Activated T-cell treated with anti-CD3 and anti-CD28 coated beads for 1 hour (primary cell): ENCODE data around the gene NRN1.
"Not testable (repeated sequence)": the region's sequence is repeated elsewhere in the genome, so short reads cannot be mapped to it uniquely, and the experiment has no call there.

Source experiments
- DNase-seq: peaks from one replicate; pipeline ENCODE4 v3.0.0-alpha.2; 2020; ENCODE audit warnings: low read depth

NRN1 gene, protein sequence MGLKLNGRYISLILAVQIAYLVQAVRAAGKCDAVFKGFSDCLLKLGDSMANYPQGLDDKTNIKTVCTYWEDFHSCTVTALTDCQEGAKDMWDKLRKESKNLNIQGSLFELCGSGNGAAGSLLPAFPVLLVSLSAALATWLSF

DNA sequence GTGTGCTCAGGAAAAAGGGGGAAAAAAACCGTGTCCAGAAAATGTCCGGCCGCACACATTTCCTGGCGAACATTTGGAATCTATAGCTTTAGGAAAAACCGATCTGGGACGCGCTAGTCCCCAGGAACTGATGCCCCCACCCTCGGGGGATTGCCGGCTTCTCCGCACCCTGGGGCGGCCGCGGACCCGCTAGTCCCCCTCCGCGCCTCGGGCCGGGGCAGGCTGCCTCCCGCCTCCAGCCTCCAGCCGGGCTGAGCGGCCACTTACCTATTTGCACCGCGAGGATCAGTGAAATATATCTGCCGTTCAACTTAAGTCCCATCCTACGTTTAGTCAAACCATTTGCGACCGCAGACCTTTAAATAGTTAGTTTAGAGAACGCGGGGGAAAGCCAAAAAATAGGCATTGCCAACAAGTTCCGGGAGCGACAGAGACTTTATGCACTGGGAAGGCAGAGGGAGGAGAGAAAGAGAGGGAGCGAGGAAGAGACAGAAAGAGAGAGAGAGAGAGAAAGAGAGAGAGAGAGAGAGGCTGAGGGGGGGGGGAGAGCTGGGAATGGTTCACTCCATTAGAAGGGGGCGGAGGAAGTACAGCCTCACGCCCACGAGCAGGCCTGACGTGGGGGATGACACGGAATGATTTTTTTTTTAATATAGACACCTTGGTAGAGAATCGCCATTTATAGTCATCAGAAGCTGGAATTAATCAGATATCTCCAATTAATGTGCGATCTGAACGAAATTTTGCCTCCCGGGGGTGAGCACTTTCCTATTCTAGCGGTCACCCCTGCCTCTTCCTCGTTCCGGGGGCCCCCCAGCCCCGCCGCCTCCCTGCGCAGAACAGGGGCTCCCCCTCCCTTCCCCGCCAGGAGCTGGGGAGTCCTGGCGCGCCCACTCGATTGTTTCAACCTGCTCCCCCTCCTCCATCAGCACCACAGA lies at the start of gene NRN1:
NRN1 (minus strand) TSS at position 498 of the 938 bp plus-strand sequence; CDS start at position 322, 176 bp downstream.
- no peak for DNase-seq

DNA sequence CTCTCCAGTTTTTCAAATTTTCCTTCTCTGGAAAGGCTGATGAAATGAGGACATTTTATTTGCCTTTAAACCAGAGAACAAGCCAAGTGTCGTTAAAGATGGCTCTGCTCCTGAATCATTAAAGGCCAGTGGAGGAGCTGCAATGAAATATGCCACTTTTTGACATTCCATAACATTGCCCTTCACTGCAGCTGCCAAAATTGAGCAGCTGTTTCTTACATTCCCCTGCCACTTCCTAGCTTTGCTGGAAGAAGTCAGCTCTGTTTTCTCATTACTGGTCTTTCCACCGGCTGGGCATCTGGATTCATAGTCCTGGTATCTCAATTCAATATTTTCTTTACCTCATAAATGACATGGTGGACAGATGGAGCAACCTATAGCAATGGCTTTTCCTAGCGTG lies 45.5 kb upstream of the NRN1 start:
- DNase-seq: no peak

DNA sequence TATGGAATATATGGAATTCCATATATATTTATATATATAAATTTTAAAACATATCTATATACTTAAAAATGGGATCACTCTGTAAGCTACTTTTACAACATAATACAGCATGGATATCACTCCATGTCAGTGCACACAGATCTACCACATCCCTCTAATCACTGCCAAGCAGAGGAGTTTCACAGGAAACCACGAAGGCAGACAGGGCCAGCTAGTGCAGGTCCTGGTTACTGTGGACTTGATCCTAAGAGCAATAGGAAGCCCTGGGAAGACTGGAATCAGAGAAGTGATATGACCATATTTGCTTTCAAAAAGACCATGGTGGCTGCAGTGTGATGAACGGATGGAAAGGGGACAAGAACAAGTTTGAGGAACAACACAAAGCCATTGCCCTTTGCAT lies 40.0 kb upstream of the NRN1 start:
- no peak for DNase-seq

DNA sequence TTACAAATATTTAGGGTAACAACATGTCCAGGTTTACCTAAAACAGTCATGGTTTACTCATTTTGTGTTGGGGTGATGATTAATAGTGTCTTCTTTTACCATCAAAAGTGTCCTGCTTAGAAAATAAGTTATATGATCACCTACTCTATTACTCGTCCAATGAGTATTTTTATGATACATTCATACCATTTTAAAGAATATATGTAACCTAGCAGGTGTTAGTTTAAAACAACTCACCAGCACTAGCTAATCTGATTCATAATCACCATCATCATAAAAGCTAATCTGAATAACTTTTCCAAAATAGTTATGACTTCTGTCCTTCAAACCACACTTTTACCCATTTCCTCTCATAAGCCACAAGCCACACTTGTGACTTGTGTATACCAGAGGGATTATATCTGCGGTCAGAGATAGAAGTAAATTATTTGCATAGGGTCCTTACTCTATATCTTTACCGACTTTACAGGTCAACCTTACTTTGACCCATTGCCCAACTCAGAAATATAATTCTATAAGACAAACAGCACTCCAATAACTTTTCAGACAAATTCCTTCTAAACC lies 33.3 kb upstream of the NRN1 start:
- no peak for DNase-seq

DNA sequence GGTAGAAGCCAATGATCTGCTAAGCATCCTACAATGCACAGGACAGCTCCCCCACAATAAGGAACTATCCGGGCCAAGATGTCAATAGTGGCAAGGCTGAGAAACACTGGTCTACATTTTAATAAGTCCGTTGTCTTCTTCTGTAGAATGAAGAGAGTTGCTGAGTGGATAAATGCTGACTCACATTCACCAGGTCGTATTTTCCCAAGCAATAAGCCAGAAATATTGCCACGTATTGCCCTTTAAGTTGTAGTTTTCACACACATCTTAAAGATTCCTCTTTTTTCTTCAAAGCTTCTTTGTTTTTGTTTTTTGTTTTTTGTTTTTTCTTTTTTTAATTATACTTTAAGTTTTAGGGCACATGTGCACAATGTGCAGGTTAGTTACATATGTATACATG lies 30.5 kb upstream of the NRN1 start:
- no peak for DNase-seq

DNA sequence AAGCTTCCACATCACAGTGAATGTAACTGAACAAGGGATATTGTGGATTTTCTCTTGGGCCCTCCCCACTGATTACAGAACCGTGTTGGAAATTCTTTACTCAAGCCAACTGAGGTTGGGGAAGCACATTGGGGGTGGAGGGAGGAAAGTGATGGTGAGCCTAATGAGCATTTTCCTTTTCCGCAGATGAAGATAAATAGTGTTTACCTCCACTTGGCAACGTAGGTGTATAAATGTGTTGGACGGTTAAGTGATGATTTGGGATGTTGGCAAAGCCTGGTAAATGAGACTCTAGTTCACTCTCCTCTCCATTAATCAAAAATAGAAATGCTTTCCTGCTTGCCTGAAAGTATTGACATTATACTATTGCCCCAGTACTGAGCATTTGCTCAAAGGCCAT lies 27.1 kb upstream of the NRN1 start:
- DNase-seq: no peak

DNA sequence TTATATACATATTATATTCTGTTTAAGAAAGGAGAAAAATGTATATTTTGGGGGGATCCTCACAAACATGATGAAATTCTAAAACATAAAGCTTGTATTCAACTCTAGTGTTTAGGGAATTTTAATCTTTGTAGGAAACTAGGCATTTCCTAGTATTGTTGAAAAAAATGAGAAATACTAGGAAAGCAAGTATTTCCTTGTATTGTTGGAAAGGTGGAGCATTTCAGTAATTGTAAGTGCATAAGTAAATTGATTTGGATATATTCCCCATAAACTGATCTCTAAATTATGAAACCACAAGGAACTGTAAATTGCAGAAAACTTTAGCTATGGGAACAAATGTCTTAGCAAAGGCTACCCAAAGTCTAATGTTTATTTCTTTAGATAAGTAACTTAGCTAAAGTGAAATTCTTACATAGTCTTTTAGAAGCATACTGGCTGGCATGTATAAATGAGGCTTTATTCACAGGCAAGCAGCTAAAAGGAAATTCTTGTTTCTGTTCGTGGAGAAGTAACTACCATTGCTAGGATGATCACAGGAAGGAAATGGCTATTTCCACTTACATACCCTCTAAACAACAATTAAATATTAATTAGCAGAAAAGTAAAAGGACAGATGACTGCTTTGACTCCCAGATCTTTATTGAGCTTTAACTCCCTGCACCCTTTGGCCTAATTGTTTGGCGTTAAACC lies 19.9 kb upstream of the NRN1 start:
- no peak for DNase-seq

DNA sequence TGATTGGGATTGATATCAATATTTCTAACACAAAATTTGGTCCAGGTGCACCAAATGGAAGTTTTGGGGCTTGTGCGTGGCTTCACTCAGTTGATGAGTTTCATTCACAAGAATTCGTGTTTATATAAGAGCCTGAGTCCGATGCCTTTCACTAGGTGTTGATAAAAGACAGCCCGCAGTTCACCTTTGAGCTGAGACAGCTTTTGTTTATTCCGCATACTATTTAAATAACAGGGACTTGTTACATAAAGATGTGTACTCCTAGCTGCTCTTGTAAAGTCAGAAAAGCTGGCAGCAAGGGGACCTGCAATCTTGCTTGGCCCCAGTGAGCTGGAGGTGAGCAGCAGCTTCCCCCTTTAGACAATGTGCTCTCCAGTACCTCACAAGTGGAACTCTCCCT lies 19.0 kb upstream of the NRN1 start:
- no peak for DNase-seq

DNA sequence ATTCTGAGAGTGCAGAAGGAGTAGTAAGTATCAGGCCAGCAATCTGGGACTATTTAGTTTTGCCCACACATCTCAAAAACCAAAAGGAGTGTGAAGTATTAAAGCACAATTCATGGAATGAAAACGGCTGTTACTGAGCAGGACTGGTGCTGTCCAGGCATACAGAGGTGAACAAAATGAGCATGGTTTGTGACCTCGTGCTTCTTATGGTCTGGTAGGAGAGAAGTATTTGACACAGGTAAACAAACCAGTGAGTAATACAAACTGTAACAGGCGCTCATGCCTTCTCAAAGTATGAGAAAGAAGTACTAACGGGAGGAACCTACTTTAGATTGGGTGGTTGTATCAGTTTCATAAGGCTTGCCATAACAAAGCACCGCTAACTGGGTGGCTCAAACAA lies 17.5 kb upstream of the NRN1 start:
- DNase-seq: no peak

DNA sequence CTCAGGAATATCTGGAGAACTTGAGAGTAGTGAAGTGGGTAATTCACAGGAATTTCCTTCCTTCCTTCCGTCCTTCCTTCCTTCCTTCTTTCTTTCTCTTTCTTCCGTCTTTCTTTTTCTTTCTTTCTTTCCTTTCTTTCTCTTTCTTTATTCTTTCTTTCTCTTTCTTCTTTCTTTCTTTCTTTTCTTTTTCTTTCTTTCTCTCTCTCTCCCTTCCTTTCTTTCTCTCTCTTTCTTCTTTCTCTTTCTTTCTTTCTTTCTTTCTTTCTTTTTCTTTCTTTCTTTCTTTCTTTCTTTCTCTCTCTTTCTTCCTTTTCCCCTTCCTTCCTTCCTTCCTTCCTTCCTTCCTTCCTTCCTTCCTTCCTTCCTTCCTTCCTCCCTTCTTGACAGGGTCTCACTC lies 16.1 kb upstream of the NRN1 start:
- DNase-seq: not testable (repeated sequence)

DNA sequence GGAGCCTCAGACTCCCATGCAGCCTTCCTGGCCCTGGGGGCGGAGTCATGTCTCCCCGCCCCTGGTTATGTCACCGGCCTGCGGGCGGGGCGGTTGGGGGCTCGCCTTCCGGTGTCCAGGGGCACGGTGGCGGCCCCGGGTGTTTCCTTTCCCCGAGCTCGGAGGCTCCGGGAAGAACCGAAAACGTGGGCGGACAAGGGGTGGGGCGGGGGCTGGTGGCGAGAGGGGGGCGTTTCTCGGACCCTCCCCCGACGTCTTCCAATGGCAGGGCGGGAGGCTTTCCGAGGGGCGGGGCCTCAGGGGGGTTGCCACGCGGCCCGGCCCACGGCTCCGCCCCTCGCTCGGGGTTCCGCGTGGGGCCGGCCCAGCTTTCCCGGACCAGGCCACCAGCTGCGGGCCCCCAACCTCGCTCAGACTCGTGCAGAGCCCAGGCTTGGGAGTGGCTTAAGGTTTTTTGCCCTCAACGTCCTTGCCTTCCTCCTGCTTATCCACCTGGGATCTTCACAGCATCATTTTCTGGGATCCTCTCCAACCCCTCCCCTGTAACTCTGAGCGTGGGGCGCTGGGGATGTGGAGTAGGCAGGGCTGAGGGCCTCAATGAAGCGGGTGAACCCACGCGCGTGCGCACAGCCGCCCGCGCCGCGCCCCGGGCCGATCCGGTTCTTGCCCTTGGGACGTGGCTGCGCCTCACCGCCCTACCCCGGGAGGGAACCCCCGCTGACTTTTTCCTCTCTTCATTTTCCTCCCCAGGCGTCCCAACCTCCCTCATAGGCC lies 2.1 kb upstream of the NRN1 start:
- no peak for DNase-seq

DNA sequence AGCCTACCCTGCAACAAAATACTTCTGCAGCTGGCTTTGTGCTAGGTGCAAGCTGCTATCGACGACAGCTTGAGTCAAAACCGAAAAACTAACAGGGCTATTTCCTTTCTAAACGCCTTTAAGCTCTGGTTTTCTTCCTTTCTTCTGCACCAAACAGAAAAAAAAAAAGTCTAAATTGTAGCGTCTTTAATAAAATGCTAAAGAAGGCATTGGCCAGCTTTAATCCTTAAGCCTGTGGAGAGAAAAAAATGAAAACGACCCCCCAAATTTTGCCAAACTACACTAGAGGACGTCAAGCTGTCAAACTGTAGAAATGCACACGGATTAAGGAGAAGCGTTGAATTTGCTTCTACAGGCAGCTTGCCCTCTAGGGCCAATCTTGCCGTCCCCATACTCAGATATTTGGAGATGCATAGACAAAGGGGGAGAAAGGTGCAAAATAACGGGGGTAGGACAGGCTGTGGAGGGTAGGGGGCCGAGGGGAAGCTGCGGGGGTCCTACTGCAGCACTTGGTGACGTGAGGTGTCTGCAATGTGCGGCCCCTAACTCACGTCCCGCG lies 1.4 kb upstream of the NRN1 start:
- no peak for DNase-seq

DNA sequence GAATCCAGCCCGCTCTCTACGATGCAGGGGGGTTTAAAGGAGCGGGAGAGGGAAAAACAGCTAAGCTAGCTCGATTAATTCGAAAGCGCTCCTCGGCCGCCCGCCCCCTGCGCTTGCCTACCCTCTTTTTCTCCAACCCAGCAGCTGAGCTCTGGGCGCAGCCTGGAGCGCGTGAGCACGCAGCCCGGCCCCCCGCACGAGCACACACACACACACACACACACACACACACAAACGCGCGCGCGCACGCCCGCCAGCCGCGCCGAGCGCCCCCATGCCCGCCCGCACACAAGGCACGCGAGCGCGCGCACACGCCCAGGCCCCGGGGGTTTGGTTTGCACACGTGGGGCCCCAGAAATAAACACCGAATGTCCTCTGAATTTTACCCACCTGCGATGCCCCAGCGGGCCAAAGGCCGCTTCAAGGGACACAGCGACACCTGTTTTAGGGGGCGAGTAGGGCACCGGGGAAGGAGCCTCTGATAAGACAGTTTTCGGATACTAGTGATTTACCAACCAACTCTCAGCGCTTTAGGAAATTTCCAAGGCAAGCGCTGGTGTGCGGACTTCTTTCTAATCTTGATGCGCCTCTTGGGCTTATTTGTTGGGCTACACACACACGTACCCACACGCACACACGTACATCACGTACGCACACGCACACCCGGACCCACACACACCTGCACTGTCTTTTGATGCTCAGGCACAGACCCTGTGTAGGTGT lies 802 bp upstream of the NRN1 start:
- no peak for DNase-seq

DNA sequence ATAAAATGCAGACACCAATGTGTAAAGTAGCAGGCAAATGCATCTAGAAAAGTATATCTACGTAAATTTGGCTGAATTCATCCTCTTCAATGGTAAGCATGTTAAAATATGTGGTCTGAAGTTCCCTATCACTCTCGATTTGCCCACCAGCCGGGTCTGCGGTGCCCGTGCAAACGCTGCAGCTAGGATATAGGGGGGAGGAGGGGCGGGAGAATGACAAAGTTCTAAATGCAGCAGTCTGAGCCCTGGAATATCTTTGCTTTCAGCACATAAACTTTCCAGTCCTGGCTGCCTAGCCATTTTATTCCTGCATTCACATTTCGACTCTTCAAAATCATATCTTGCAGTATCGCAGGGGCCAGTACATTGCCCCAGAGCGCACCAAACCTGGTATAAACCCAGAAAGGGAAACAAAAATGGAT lies 708 bp downstream of the NRN1 start:
- DNase-seq: no peak

DNA sequence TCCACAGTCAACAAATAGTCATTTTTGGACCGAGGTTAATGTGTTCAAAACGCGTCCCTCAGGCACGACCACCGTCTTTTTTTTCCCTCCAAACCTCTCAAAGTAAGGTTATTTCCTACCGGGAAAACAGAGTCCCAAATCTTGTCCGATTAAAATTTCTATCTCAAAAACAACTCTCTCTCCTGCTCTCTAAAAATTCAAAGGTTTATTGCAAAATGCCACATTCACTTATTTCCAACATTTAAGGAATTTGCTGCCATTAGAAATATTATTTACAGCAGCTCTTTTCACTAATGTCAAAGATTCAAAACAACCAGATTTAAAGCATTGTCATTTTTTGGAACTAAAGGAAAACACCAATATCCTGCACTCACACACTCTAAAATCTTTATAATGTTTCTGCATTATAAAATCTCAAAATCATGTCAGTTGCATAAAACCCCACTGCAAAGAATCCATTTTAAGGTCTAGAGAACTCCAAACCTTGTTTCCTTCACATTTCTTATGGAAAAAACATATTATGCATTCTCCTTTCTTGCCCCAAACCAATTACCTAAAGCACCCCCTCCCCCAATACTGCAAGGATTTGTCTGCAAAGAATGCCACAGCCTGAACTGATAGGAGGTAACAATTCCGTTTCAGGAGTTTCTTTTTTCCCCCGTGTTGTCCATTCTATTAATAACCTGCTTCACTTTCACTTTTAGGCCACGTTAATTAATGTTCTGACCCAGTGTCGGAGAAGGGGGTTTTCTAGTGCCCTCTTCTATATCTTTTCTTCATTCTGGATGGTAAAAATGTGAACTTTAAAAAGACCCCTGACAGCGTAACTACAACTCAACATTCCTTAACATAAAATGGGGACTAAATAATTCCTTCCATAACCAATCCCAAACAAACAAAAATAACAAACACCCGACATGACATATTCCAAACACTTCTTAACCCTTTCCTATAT lies 1.4 kb downstream of the NRN1 start:
- DNase-seq: no peak

DNA sequence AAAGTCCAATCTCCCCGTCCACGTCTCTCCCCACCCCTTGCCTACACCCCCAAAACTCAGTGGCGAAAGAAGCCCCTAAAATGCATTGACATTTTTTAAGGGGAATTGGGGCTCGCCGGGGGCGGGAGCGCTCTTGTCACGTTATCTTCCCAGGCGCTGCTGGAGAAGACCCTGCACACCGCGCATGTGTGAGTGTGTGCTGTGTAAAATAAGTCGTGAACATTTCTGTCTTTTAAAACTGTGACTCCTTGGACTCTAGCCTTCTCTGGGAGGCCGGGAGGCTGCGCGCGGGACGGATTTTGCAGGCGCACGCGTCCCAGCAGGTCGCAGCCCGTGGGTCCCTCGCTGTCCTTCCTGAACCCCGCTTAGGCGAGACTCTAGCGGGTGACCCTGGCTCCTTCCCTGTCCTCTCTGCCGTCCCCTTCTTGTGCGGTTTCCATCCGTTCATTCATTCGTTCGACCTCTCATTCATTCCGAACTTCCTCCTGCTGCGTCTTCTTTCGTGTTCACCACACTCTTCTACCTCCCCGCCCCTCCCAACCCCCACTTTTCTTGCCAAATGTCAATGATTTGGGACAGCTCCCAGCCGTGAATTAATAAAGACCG lies 2.2 kb downstream of the NRN1 start:
- DNase-seq: no peak

DNA sequence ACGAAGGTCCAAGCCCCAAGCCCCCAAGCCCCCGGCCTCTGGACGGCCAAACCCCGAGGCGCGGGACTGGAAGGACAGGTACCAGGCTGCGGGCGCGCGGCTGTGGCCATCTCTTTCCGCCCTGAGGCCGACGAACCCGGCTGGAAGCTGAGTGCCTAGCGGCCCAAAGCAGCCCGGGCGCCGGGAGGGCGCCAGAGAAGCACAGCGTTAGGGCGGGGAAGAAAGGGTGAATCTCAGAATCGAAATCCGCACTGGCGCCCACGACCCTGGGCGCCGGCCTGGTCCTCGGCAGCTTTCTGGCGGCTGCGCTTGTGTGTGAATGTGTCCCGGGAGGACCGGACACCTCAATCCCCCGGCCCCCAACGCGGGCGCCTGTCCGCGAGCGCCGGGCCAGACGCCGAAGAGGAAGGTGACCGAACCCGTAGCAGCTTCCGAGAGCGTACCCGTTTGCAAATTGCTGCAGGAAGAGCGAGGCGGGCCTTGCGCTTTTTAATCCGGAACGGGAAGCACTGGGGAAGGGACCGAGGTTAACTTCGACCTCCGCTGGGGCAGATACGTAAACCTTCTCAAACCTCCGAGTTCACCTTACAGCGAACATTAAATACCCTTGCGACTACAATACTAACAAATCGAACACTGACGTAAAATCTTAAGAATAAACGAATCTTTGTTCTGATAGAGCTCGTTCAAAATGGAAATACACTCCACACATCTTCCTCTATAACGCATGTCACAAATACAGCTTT lies 2.9 kb downstream of the NRN1 start:
- DNase-seq: no peak

DNA sequence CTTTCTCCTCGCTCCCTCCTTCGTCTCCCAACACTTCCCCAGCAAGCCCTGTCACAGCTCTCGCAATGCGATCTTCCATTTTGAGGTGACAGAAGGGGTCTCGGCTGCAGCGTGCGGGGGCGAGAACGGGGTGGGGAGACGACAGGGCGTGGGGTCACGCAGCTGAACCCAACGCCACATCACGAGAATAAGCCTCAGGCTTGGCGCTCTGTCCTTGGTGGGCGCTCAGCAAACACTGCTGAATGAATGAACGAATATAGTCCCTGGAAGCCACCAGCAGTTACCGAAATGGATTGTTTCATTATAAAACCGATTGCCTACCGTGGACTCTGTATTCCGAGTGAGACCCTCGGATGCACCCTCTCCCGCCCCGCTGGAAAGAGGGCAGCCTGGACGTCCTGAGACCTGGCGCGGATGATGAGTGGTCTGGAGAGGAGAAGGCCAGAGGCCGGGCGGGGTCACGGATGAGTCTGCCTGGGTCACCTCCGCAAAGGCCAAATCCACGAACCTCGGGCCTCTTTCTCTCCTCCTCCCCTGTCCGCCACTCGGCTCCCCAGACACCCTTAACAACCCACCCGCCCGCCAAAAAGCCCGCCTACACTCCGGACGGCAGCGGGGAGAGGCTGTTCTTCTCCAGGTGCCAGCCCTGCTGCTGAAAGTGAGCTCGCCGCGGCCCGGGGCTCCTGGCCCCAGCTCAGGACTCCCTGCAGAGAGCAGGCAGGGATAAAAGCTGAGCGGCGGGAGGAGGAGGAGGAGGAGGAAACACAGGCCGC lies 3.7 kb downstream of the NRN1 start:
- DNase-seq: no peak
